ENCODE data around the gene MYH11.

DNA sequence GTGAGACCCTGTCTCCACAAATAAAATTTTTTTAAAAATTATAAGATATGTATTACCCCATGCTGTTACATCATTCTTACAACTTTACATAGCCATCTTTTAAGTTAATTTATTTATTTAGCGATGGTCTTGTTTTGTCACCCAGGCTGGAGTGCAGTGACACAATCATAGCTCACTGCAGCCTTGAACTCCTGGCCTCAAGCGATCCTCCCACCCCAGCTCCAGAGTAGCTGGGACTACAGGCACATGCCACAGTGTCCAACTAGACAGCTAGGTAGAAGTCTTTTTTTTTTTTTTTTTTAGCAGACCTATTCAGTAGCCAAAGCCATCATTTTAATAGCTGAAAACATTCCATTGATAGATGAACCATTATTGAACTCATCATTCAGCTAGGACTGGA, 114.1 kb downstream of the MYH11 start:
- TF ChIP-seq CTCF (IDR thresholded peaks at IDR 0.05): no peak
- TF ChIP-seq POLR2A (IDR thresholded peaks at IDR 0.05): no peak
- TF ChIP-seq POLR2AphosphoS5 (IDR thresholded peaks at IDR 0.05): no peak

All from prostate gland (tissue), 2 donors.